WERI-Rb-1 (cell line): ENCODE data around the gene PTOV1.

Experiments
- DNase-seq: peaks from one replicate; pipeline ENCODE4 v3.0.0-alpha.2; 2020
- H3K27ac ChIP-seq: fragments of 250-450 bp; sonication (Bioruptor Pico); 2 replicates; pipeline ENCODE4 v1.5.1; 2020; ENCODE audit warnings: mild to moderate bottlenecking, moderate library complexity
- H3K27me3 ChIP-seq: fragments of 250-450 bp; sonication (Bioruptor Pico); 2 replicates; pipeline ENCODE4 v1.5.1; 2021; ENCODE audit warnings: mild to moderate bottlenecking, low read depth, moderate library complexity; ENCODE audit not compliant: insufficient read depth, severe bottlenecking
- H3K36me3 ChIP-seq: fragments of 250-450 bp; sonication (Bioruptor Pico); 2 replicates; pipeline ENCODE4 v1.5.1; 2020; ENCODE audit warnings: mild to moderate bottlenecking, moderate library complexity
- H3K4me3 ChIP-seq: 2 replicates; pipeline ENCODE4 v1.5.1; 2011; ENCODE audit warnings: low read depth, mild to moderate bottlenecking, control low read depth, low read length
- H3K9me3 ChIP-seq: fragments of 250-450 bp; sonication (Bioruptor Pico); 2 replicates; pipeline ENCODE4 v1.5.1; 2021; ENCODE audit warnings: mild to moderate bottlenecking, moderate library complexity; ENCODE audit not compliant: severe bottlenecking
- TF ChIP-seq, protein P1 (sequence below): IDR thresholded peaks from 2 replicates; pipeline ENCODE4 v1.5.1; 2011; ENCODE audit warnings: low read depth, mild to moderate bottlenecking, control low read depth, inconsistent platforms, low read length

The PTOV1 gene

DNA sequence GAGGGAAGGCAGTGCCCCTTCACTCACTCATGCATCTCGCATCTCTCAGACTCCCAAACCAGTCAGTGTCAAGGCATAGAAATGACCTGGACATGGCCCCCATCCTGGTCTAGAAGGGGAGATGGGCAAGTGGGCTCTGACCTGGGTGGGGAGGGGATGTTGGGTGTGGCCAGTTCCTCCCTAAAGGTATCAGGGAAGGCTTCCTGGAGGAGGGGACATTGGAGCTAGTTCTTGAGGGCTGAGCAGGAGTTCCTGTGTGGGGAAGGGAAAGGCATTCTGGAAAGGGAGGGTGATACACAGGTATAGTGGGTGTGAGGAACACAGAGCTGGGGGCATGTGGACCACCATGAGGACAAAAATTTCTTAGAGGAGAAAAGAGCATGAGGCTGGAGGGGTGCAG lies 41.8 kb downstream of the PTOV1 start:
- no peak for DNase-seq
- Histone ChIP-seq H3K27me3 (no peaks in the 10 kb centered on the region), H3K27ac (no peak overlapping the region), H3K4me3 (no peak overlapping the region), H3K9me3 (no peaks in the 10 kb centered on the region), H3K36me3 (no peaks in the 10 kb centered on the region)
- TF ChIP-seq, protein P1, sequence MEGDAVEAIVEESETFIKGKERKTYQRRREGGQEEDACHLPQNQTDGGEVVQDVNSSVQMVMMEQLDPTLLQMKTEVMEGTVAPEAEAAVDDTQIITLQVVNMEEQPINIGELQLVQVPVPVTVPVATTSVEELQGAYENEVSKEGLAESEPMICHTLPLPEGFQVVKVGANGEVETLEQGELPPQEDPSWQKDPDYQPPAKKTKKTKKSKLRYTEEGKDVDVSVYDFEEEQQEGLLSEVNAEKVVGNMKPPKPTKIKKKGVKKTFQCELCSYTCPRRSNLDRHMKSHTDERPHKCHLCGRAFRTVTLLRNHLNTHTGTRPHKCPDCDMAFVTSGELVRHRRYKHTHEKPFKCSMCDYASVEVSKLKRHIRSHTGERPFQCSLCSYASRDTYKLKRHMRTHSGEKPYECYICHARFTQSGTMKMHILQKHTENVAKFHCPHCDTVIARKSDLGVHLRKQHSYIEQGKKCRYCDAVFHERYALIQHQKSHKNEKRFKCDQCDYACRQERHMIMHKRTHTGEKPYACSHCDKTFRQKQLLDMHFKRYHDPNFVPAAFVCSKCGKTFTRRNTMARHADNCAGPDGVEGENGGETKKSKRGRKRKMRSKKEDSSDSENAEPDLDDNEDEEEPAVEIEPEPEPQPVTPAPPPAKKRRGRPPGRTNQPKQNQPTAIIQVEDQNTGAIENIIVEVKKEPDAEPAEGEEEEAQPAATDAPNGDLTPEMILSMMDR = no peak

DNA sequence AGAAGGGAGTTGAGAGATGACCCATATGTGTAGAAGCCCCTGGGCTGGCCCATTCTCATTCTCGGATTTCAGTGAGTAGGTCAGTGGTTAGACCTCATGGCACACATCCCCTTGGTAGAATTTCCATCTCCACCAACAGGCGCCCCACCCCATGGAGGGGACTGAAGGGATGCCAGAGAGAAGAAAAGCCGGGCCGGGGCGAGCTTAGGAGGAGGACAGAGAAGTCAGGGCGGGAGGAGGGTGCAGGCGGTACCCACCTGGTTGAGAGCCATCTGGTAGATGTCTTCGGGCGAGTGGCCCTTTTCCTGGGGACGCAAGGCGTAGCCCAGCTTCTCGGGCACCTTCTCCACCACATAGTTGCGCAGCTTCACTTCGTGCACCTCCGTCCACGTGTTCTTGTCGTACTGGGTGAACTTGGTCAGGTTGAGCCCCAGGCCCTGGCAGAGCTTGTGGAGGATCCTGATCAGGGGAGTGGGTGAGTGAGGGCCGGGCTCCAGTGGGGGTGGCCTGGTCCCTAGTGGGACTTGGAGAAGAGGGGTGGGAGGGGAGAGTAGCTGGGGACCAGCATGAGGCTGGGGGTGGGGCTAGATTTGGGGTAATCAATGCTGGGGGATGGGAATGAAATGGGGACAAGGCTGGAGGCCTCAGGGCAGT lies 43.2 kb downstream of the PTOV1 start:
- Histone ChIP-seq H3K9me3 (no peaks in the 10 kb centered on the region), H3K36me3 (no peaks in the 10 kb centered on the region), H3K27me3 (no peaks in the 10 kb centered on the region), H3K27ac (no peak overlapping the region), H3K4me3 (no peak overlapping the region)
- TF ChIP-seq, protein P1 = no peak
- DNase-seq = no peak

DNA sequence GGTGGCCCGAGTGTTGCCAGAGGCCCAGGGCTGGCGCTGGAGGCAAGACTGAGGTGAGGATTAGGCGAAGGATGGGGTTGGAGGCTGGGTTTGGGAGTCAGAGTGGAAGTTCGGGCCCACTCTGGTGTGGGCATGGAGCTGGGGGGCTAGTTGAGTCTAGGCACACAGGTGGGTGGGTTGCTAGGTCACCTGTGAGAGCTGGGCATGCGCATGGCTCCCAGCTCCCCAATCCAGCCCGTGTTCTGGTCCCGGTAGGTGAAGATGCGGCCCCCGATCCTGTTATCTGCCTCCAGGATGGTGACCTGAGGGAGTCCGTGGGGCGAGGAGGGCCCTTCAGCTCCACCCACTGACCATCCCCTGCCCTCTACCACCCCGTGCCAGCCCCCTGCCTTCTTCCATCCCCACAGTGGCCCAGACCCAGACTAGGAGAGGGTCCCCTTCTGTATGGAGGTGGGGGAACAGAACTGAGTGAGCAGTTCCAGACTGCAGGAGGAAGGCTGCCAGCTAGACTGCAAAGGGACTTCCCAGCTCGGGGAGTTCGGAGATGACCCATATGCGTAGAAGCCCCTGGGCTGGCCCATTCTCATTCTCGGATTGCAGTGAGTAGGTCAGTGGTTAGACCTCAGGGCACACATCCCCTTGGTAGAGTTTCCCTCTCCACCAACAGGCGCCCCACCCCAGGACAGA lies 44.1 kb downstream of the PTOV1 start:
- TF ChIP-seq, protein P1 = no peak
- Histone ChIP-seq H3K9me3 (no peaks in the 10 kb centered on the region), H3K36me3 (no peaks in the 10 kb centered on the region), H3K4me3 (no peak overlapping the region), H3K27ac (no peak overlapping the region), H3K27me3 (no peaks in the 10 kb centered on the region)
- DNase-seq = no peak

DNA sequence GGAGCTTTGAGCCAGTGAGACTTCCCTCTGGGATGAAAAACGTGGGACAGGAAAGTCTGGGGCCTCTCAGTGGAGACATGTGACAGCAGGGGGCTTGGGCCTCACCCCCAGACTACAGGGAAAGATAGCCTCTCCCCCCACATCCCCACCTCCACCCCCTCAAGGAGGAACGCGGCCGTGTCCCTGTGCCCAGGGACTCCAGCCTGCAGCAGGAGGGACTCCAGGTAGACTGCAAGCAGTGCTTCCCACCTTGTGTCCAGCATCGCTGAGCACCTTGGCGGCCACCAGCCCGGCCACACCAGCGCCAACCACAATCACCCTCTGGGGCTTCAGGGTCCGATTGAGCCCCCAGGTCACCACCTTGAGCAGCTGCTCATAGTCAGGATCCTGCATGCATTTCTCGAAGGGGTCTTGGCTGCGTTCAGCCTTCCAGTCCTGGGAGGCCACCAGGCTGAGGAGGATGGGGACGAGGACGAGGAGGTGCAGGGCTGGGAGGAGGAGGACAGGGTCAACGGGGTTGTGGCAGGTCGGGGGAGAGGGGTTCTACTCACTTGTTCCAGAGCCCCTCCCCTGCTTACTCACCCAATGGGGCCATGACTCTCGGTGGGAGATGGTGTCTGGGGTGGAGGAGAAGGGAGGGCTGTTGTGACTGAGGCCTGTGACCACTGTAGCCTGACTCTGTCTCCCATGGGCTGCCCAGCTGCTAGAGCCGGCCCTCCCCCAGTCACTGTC lies 44.8 kb downstream of the PTOV1 start:
- Histone ChIP-seq H3K4me3 (no peak overlapping the region), H3K27ac (no peak overlapping the region), H3K36me3 (no peaks in the 10 kb centered on the region), H3K9me3 (no peaks in the 10 kb centered on the region), H3K27me3 (no peaks in the 10 kb centered on the region)
- TF ChIP-seq, protein P1 = no peak
- DNase-seq = no peak

DNA sequence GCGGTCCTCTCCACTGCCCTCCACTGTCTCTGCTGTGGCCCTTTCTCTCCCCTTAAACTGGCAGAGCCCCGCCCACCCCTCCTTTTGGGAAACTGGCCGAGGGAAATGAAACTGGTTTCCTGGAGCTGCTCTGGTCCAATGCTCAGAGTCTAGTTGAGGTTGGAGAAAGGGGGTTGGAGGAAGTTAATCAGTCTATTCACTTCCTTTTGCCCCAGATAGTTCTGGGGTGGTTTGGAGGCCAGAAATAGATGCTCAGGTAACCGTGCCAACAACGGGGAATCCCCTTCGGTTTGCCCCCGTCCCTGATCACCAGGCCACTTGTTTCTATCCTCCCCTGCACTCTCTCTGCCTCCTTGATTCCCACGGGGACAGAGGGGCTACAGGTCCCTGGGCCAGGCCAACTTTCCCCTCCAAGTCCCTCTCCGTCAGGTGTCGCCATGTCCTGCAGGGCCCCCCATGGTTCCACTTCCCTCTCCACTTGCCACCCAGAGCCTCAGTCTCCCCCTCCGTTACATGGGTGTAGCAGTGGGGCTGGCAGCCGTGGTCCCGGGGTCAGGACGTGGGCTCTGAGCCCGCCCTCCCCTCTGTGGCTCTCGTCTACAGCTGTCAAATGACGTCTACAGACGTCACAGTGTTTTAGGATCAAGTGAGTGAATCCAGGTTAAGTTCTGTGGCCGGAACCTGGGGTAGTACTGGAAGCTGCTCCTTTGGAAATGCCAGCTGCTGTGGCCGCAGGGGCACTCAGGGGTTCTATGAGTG lies 46.1 kb downstream of the PTOV1 start, which contains the start of gene IL4I1:
Gene IL4I1 (minus strand): TSS at position 25 of the 759 bp plus-strand sequence. CDS start 727 bp downstream, outside the sequence.
- H3K27me3 ChIP-seq = no peaks in the 10 kb centered on the region
- no peaks in the 10 kb centered on the region for H3K36me3 ChIP-seq
- H3K4me3 ChIP-seq = no peak within 1 kb of the TSS
- no peak within 1 kb of the TSS for H3K27ac ChIP-seq
- no peaks in the 10 kb centered on the region for H3K9me3 ChIP-seq
- no peak for DNase-seq
- TF ChIP-seq, protein P1 = no peak
